ENCODE results near the gene NBPF1. TPM values are rescaled to one million over a fixed set of nuclear protein-coding genes. Genes with fewer than 3 reads are reported as not detected.

NBPF1 gene
- total and polyA plus RNA-seq, 9 of the 15 experiments (the other 6 are each of a cell fraction or from before 2014, with no cell fraction given) = 5.2 to 42.6 (median 24.1) TPM

DNA sequence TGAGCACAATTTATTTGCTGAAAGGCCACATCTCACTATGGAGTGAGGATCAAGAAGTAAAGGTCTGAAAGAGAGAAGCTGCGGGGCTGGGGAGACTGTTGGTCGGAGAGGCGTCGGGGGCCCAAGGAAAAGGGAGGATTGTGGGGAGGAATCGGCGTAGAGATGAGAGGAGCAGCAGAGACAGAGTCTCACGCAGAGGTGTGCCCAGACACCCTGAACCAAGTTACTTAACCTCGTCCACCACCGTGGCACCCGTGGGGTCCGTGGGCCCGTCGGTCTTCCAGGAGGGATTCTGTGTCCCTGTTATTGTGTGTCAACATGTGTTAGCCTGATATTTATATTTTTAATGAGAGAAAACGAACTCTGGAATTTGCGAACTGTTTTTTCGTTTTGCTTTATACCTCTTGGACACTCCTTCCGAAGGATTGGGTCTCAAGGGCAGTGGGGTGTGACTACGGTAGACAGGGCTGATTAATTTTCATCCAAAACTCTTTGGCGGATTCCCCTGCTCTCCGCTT is 3.8 kb upstream of the NBPF1 start (continued):
- TF ChIP-seq, protein P1, sequence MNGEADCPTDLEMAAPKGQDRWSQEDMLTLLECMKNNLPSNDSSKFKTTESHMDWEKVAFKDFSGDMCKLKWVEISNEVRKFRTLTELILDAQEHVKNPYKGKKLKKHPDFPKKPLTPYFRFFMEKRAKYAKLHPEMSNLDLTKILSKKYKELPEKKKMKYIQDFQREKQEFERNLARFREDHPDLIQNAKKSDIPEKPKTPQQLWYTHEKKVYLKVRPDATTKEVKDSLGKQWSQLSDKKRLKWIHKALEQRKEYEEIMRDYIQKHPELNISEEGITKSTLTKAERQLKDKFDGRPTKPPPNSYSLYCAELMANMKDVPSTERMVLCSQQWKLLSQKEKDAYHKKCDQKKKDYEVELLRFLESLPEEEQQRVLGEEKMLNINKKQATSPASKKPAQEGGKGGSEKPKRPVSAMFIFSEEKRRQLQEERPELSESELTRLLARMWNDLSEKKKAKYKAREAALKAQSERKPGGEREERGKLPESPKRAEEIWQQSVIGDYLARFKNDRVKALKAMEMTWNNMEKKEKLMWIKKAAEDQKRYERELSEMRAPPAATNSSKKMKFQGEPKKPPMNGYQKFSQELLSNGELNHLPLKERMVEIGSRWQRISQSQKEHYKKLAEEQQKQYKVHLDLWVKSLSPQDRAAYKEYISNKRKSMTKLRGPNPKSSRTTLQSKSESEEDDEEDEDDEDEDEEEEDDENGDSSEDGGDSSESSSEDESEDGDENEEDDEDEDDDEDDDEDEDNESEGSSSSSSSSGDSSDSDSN (IDR thresholded peaks at IDR 0.05; ENCODE audit: borderline replicate concordance in 1 of 2, low read depth in 2 of 2, low read length in 2 of 2) = no peak
- TF ChIP-seq MAFK (IDR thresholded peaks at IDR 0.05; ENCODE audit: low read length) (no peak), GABPB2 (CRISPR knock-in tag; conservative IDR thresholded peaks at IDR 0.05) (0 out of 2 replicates have a peak, but pooled peaks have one; percentile 4), CHD2 (IDR thresholded peaks at IDR 0.05; ENCODE audit: low read depth, low read length) (no peak), ZNF76 (CRISPR knock-in tag; IDR thresholded peaks at IDR 0.05; ENCODE audit: borderline replicate concordance) (0 out of 2 replicates have a peak, but pooled peaks have one; percentile 31), WHSC1 (IDR thresholded peaks at IDR 0.05; ENCODE audit: low read length) (peak; percentile 71), SNRNP70 (optimal IDR thresholded peaks at IDR 0.05; ENCODE audit: low read depth, low read length) (no peak), JUN (IDR thresholded peaks at IDR 0.05; ENCODE audit: borderline replicate concordance, low read depth, low read length) (no peak), JUN (CRISPR knock-in tag; IDR thresholded peaks at IDR 0.05; ENCODE audit: borderline replicate concordance) (no peak), CHD1 (IDR thresholded peaks at IDR 0.05; ENCODE audit: low read length) (peak; percentile 59), CTBP1 (IDR thresholded peaks at IDR 0.05; ENCODE audit: borderline replicate concordance) (no peak), MECOM (CRISPR knock-in tag; IDR thresholded peaks at IDR 0.05) (no peak), MTF1 (CRISPR knock-in tag; IDR thresholded peaks at IDR 0.05; ENCODE audit: borderline replicate concordance) (0 out of 2 replicates have a peak, but pooled peaks have one; percentile 17), ZNF551 (CRISPR knock-in tag; IDR thresholded peaks at IDR 0.05) (no peak)
- TF ChIP-seq, protein P2, sequence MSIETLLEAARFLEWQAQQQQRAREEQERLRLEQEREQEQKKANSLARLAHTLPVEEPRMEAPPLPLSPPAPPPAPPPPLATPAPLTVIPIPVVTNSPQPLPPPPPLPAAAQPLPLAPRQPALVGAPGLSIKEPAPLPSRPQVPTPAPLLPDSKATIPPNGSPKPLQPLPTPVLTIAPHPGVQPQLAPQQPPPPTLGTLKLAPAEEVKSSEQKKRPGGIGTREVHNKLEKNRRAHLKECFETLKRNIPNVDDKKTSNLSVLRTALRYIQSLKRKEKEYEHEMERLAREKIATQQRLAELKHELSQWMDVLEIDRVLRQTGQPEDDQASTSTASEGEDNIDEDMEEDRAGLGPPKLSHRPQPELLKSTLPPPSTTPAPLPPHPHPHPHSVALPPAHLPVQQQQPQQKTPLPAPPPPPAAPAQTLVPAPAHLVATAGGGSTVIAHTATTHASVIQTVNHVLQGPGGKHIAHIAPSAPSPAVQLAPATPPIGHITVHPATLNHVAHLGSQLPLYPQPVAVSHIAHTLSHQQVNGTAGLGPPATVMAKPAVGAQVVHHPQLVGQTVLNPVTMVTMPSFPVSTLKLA (conservative IDR thresholded peaks at IDR 0.05) = no peak
- TF ChIP-seq, protein P3, sequence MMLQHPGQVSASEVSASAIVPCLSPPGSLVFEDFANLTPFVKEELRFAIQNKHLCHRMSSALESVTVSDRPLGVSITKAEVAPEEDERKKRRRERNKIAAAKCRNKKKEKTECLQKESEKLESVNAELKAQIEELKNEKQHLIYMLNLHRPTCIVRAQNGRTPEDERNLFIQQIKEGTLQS (IDR thresholded peaks at IDR 0.05) = no peak
- TF ChIP-seq, protein P3 (CRISPR knock-in tag; conservative IDR thresholded peaks at IDR 0.05) = 0 out of 2 replicates have a peak, but pooled peaks have one; percentile 42
- TF ChIP-seq, protein P4, sequence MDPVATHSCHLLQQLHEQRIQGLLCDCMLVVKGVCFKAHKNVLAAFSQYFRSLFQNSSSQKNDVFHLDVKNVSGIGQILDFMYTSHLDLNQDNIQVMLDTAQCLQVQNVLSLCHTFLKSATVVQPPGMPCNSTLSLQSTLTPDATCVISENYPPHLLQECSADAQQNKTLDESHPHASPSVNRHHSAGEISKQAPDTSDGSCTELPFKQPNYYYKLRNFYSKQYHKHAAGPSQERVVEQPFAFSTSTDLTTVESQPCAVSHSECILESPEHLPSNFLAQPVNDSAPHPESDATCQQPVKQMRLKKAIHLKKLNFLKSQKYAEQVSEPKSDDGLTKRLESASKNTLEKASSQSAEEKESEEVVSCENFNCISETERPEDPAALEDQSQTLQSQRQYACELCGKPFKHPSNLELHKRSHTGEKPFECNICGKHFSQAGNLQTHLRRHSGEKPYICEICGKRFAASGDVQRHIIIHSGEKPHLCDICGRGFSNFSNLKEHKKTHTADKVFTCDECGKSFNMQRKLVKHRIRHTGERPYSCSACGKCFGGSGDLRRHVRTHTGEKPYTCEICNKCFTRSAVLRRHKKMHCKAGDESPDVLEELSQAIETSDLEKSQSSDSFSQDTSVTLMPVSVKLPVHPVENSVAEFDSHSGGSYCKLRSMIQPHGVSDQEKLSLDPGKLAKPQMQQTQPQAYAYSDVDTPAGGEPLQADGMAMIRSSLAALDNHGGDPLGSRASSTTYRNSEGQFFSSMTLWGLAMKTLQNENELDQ (CRISPR knock-in tag; IDR thresholded peaks at IDR 0.05; ENCODE audit: borderline replicate concordance) = no peak
- TF ChIP-seq, protein P5, sequence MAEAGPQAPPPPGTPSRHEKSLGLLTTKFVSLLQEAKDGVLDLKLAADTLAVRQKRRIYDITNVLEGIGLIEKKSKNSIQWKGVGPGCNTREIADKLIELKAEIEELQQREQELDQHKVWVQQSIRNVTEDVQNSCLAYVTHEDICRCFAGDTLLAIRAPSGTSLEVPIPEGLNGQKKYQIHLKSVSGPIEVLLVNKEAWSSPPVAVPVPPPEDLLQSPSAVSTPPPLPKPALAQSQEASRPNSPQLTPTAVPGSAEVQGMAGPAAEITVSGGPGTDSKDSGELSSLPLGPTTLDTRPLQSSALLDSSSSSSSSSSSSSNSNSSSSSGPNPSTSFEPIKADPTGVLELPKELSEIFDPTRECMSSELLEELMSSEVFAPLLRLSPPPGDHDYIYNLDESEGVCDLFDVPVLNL (CRISPR knock-in tag; IDR thresholded peaks at IDR 0.05; ENCODE audit: low read depth) = peak; percentile 52; the same call in 1 of the 2 replicates
